ENCODE measurements around the gene ISG20.
A peak's percentile ranks its signal among the peaks of the same experiment; 100 is the strongest.

ISG20 gene

DNA sequence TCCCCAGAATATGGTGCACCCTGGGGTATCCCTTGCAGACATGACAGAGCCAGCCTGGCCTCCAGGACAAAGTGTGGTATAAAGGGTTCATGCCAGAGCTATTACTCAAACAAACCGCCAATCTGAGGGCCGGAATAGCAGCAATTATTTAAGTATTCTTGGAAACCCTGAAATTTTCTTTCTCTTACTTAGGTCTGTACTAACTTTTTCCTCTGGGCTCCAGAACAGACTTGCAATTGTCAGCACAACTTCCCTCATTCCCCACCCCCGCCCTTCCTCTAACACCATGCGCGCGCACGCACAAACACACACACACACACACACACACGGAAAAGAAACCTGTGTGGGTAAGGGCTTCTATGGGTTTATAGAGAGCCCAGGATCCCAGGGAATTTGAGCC is 56.3 kb downstream of the ISG20 start:
- DNase-seq: peak; percentile 67

DNA sequence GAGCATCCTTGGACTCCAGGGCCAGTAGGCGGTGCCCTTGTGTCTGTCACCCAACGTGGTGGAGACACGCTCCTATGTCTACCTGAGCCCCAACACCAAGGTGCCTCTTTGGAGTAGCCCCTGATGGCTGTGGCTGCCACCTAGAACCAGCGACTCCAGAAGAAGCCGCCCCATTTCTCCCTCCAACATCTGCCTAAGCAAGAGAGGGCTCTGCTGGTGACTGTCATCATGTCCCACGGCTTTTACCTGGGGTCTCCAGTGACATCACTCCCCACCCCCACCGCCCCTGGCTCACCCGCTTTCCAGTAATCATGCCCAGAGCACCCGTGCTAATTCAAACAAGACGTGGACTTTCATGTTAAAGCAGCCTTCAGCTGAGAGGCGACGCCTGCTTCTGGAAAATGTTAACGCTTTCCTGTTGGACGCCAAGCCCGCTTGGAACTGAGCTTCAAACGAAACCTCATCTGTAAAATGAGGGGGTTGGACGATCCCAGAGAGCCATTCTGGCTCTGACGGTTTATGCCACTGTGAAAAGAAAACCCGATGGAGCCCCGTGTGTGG is 57.0 kb downstream of the ISG20 start:
- DNase-seq: peak; percentile 83

DNA sequence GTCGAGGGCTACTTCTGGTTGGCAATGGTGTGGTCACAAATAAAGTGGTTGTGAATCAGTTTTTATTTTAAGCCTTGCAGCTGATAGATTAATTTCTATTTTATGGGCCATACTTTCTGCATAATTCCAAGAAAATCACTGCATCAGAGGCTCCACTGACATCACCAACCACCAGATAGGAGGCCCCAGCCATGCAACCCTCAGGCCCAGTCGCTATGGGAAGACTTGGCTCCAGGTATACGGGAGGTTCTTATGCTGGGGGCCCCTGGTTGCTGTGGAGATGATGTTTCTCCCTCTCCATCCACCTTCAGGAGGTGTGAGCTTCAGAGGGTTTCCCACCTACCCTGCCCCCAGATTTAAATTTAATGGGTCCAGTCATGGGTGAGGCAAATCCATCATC is 57.4 kb downstream of the ISG20 start:
- DNase-seq: no peak

DNA sequence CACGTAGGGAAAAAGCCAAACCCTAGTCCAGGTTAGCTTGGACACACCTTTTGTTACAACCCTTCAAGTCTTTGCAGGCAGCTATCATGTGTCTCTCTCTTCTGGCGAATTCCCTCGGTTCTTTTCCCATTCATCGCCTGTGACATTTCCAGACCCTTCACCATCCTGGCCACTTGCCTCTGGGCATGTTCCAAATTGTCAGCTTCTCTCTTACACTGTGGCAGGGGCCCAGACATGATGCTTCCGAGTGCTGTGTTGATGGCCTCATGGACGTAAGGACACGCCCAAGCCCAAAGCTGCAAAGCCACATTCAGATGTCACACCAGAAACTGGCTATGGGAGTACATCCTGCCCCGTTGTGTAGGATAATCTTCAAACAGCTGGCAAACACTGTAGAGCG is 58.5 kb downstream of the ISG20 start:
- peak; percentile 47 for DNase-seq

DNA sequence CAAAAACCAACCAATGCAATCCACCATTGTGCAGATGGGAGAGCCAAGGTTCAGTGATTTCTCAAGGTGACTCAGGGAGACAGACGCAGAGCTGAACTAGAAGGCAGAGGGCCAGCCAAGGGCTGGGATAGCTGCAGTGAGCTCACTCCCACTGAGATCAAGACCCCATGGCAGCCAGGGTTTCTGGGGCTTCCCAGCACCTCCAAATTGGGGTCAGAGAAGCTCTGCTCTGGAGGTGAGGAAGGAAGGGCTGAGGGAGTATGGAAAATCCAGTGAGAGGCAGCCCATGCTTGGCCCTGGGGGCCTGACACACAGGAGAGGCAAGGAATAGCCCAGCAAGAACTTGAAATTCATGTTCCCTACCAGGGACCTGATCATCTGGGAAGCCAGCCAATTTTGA is 61.0 kb downstream of the ISG20 start:
- DNase-seq: no peak

DNA sequence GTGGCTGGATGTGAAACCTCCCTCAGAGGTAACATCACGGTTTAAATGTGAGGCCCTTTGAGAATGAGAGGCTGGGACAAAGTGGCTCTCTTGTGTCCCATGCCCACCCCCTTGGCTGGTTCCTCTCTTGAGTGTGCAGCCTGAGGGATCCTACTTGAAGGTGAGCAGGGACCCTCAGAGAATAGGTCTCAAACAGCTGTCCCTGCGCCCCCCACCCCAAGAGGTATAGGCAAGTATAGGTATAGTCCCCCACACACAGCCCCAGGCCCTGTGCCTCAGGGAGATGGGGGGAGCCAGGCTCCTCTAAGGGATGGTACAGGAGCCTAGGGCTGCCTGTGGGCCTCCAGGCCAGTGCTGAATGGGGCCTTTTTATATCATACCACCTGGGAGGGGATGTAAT is 61.9 kb downstream of the ISG20 start:
- peak; percentile 13 for DNase-seq

DNA sequence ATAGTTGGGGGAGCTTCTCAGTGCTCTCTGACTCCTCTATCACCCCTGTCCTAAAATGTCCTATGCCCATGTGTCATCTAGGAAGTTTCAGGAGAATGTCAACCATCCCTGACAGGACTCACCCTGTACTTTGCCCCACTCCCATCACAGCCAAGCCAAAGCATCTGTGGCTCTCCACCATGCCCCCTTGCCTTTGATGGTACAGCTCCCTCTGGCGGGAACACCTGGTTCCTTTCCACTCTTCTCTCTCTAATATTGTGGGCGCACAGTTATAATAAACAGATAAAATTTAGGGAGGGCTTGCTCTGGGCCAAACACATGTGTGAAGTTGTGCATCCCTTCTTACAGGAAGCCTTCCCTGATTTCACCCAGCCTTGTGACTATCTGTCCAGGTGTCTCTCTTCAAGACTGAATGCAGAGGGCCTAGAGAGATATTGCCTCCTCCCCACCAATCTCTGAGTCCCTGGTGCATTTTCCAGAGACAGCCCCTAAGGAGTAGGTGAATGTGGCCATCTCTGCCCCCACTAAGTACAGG is 62.8 kb downstream of the ISG20 start:
- no peak for DNase-seq

DNA sequence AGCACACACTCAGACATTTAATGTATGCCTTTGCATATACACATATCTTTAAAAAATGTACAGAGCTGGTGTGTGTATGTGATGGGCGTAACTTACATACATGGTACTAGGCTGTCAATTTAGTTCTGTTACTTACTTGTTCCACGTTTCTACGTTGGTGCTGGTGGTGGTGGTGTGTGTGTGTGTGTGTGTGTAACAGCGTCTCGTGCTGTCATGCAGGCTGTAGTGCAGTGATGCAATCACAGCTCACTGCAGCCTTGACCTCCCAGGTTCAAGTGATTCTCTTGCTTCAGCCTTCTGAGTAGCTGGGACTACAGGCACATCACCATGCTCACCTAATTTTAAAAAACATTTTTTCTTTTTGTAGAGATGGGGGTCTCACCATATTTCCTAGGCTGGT is 64.2 kb downstream of the ISG20 start:
- DNase-seq: no peak

DNA sequence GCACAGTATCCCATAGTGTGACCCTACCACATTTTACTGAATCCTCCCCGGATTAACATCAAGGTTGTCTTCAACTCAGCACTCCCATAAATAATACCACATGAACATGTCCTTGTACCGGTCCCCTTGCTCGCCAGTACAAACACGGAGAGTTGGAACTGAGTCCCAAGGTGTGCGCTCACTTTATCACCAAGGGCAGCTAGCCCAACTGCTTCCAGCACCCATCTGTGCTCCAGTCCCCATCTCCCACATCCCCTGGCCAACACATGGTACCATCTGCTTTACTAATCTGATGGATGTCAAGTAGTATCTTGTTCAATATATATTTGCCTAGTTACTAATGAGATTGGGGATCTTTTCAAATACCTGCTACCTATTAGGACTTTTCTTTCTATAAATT is 64.7 kb downstream of the ISG20 start:
- DNase-seq: no peak

DNA sequence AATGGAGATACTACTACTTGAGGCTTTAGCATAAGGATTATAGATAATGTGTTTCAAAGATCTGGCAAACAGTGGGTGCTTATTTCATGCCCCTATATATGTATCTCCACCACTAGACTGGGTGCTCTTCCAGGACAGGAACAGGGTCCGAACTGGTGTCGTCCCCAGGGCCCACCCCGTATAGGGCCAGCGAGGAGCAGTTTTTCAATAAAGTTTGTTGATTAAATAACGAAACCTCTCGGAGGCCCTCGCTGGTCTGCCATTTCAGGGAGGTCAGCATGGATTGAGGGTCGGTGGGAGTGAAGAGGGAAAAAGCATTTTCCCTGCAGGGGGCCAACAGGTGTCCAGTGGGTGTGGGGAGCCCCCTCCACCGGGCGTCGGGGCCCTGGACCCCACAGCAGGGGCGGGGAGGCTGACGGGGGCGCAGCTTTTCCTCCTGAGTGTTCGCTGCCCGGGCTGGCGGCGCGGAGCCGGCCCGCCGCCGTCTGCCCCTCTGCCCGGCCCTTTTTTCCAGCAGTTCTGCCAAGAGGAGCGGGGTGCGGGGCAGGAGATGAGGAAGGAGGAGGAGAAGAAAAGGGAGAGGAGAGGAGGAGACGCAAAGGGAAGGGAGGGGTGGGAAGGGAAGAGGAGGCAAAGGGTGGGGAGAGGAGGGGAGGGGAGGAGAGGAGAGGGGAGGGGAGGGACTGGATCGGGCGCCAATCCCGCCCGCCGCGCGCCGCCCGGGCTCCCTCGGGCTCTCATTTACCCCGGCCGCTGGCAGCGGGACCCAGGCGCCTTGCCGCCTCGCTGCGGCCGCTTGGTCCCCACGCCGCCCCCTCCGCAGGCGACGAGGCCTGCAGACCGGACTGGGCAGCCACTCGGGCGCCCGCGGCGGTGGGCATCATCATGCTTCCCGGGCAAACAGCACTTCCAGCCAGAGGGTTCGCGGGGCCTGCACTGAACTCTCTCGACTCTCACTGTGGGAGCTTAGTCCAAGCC is 66.3 kb downstream of the ISG20 start:
- DNase-seq: peak; percentile 92

DNA sequence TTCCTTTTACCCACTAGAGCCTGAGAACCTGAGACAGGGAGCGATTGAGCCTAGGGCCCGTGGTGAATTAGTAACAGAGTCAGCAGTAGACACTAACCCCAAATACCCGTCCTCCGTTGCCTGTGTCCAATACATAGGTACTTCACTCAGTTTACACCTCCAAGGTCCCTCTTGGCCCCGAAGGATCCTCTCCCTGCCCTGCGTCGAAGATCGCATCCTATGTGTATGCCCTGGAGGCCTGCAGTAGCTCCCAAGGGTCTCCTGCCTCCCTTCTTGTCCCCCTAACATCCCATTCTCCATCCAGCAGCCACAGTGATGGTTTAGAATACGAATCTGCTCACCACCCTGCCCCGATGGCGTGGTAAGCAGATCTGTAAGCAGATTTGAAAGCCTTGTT is 67.0 kb downstream of the ISG20 start:
- DNase-seq: no peak

Measured in femur (tissue), 1 donor.